Measurements from ENCODE around the gene KCNA10. TPM values are rescaled to one million over a fixed set of nuclear protein-coding genes. Genes with fewer than 3 reads are reported as not detected.

KCNA10 gene
- total RNA-seq, 1 donor: not detected

GRCh38 chr1:110481968-110482623 lies 36.9 kb downstream of the KCNA10 start:
- DNase-seq (ENCODE audit: low read depth in 2 of 3, low spot score in 2 of 3): no peak

DNA sequence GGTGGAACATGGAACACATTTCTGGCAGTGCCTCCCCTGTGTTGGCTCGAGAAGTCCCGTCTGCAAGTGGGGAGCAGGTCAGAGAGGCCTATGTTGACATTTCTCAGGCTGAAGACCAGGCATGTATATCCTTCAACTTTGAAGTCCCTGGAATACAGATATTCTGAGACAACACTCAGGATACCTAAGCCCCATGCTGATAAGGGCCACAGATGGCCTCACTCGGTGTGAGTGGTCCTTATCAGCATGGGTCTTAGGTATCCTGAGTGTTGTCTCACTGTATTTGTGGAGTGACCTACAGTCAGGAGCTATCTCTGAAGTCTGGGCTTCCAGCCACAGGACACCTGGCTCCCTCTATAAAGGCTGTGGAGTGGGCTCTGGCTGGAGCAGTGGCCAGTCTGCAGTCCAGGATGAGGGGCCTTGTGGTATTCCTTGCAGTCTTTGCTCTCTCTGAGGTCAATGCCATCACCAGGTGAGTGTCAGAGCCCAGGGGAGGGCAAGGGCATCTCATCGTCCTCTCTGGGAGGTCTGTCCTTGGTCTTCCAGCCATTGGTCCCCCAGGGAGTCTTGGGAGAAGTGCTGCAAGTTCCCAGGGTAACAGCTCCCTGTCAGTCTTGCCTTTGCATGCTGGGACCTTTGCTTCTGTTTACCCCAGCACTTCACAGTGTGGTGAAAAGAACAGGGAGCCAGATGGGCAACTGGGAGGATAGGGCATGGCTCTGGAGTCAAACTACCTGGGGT lies 38.4 kb downstream of the KCNA10 start:
- no peak for DNase-seq (ENCODE audit: low read depth in 2 of 3, low spot score in 2 of 3)

DNA sequence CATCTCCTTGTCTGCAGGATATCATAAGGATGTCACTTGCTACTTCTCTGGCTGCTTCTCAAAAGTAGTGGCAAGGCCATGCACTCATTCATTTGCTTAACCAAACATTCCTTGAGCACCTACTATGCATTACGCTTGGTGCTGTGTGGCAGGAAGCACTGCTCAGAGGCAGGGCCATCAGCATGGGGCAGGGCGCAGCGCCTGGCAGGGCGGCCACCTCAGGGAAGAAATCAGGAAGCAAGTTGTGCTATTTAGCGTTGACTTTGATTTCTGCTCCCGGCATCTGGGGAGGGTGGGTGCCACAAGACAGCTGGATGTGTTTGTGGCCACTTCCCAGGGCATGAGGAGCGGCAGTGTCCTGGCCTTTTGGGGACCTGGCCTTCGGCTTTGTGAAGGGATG lies 40.1 kb downstream of the KCNA10 start:
- no peak for DNase-seq (ENCODE audit: low read depth in 2 of 3, low spot score in 2 of 3)

- no peak for DNase-seq (ENCODE audit: low read depth in 2 of 3, low spot score in 2 of 3)
Measured at GRCh38 chr1:110477967-110478640, 40.9 kb downstream of the KCNA10 start.

DNA sequence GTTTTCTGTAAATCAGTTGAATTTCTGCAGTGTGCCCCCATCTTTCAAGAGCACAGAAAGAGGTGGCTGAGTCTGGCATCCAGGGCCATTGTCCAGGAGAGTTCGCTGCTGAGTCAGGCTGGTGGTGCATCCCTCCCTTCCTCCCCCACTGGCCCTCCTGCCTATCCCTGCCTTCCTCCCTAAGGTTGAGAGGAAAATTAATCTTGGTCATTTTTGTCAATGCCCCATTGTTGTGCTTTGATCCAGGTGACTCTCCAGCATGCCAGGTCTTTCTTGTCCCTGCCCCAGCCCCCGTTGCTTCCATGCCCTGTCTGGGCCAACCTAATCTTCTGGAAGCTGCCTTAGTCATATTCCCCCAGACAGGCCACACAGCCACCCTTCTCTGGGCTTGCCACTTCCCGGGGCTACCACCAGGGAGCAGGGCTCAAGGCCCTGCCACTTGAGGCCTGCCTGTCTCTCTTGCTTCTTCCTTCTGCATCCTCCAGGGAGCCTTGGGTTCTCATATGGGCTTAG lies 41.5 kb downstream of the KCNA10 start:
- no peak for DNase-seq (ENCODE audit: low read depth in 2 of 3, low spot score in 2 of 3)

GRCh38 chr1:110477041-110477440 lies 41.9 kb downstream of the KCNA10 start:
- DNase-seq (ENCODE audit: low read depth in 2 of 3, low spot score in 2 of 3): no peak

DNA sequence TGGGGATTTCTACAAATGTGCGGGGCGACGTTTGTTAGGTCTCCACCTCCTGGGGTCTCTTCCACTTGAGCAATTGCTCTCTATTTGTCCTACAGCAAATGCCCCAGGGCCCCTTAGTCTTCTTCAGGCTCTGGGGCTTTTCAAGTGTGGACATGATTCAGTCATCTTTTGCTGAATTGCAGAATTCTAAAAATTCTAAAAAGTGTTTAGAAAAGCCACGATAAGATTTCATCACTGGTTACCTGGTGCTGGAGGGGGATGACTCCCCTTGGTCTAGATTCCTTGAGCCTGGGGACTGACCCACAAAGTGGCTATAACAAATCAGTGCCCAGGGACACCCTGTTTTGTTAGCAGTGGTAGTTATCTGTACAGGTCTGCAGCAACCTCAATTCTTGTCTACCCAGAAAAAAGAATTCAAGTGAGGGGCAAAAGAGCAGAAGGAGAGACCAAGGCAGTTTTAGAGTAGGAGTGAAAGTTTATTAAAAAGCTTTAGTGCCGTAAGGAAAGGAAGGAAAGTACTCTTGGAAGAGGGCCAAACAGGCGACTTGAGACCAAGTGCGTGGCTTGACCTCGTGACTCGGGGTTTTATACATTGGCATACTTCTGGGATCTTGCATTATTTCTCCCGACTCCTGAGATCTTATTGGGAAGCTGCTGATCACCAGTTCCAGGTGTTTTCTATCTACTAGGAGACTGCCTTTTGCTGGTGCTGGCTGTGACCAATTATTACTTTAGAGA lies 42.8 kb downstream of the KCNA10 start:
- DNase-seq (ENCODE audit: low read depth in 2 of 3, low spot score in 2 of 3): no peak

DNA sequence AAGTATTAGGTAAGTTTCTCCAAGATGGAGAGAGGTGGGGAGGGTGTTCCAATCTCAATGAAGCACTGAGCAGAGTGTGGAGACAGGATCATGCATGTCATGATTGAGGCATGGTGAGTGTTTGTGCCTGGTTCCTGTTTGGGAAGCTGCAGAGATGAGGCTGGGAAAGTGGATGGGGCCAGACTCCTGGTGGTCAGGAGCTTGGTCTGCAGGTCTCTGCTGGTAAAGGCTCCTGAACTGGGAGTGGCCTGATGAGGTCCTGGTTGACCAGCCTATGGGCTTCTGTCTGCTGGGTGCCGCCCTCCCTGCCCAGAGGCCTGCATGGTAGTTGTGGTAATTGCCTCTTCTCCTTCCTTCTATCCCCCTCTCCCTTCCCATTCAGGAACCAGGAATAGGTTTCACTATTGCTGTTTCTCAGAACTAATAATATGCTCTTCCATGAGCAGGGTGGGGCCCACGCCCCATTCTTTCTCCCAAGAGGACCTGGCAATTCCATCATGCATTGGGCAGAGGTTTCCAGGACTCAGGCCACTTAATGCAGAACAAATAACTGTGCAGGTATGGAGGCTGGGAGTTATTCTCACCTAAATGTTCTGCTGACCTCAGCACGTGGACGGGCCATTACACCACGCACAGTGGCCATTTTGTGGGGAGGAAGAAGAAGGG lies 43.5 kb downstream of the KCNA10 start:
- DNase-seq (ENCODE audit: low read depth in 2 of 3, low spot score in 2 of 3): no peak

- no peak for DNase-seq (ENCODE audit: low read depth in 2 of 3, low spot score in 2 of 3)
Measured at GRCh38 chr1:110474444-110474843, 44.5 kb downstream of the KCNA10 start.

GRCh38 chr1:110472546-110472945 lies 46.4 kb downstream of the KCNA10 start:
- DNase-seq (ENCODE audit: low read depth in 2 of 3, low spot score in 2 of 3): no peak

DNA sequence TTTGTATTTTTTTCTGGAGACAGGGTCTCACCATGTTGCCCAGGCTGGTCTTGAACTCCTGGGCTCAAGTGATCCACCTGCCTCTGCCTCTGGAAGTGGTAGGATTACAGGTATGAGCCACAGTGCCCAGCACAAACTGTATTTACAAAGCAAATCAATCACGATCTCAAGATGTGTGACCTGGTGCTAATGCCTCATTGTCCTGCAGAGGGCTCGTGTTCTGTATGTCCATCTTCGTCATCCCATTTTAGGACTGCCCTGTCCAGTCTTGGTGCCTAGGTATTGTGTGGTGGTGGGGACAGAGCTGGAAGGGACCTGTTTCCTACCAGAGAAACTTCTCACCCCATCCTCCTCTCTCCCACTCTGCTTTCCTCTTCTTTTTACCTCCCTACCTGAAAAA lies 47.8 kb downstream of the KCNA10 start:
- DNase-seq (ENCODE audit: low read depth in 2 of 3, low spot score in 2 of 3): no peak

Other genes starting within 250 kb of the KCNA10 start
- 66.0 TPM for gene RBM15, start 179.8 kb downstream of the KCNA10 start, total RNA-seq
- gene SLC16A4, start 128.1 kb downstream of the KCNA10 start, total RNA-seq: under 0.01 TPM
- gene LAMTOR5, start 111.5 kb downstream of the KCNA10 start, total RNA-seq: 89.9 TPM
- under 0.01 TPM for gene PROK1, start 68.0 kb downstream of the KCNA10 start, total RNA-seq
- not detected for gene KCNA2, start 87.2 kb upstream of the KCNA10 start, total RNA-seq
- 37.2 TPM for gene KCNA3, start 155.8 kb upstream of the KCNA10 start, total RNA-seq

All from hematopoietic multipotent progenitor cell (in vitro differentiated cells).